Upper lobe of left lung (tissue), 4 donors: Measurements from ENCODE around the gene ZNF668.

Experiments used
- POLR2A ChIP-seq, 4 donors: fragments of 450-650 bp; IDR thresholded peaks; one replicate each; pipeline ENCODE4 v1.5.1; 2016 to 2017; ENCODE audit warnings: antibody characterized with exemption in 4 of 4, mild to moderate bottlenecking in 2 of 4
- TF ChIP-seq, protein P1 (sequence below), 6 experiments: fragments of 450-650 bp in 4 of 6; fragments of 200-600 bp in 2 of 6; sonication (generic) in 2 of 6; IDR thresholded peaks; one replicate each; pipeline ENCODE4 v1.5.1; 2016 to 2019; ENCODE audit warnings: antibody characterized with exemption in 6 of 6

DNA sequence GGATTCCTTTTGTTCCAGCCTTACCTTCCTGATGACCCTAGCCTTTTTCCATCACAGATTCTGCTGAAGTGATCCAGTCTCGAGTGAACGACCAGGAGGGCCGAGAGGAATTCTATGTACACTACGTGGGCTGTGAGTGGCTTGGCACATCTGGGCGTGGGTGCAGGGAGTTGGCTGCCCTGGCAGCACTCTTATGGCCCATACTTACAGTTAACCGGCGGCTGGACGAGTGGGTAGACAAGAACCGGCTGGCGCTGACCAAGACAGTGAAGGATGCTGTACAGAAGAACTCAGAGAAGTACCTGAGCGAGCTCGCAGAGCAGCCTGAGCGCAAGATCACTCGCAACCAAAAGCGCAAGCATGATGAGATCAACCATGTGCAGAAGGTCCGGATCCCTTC, 46.1 kb upstream of the ZNF668 start:
- TF ChIP-seq POLR2A (IDR thresholded peaks at IDR 0.05) = no peak
- TF ChIP-seq, protein P1, sequence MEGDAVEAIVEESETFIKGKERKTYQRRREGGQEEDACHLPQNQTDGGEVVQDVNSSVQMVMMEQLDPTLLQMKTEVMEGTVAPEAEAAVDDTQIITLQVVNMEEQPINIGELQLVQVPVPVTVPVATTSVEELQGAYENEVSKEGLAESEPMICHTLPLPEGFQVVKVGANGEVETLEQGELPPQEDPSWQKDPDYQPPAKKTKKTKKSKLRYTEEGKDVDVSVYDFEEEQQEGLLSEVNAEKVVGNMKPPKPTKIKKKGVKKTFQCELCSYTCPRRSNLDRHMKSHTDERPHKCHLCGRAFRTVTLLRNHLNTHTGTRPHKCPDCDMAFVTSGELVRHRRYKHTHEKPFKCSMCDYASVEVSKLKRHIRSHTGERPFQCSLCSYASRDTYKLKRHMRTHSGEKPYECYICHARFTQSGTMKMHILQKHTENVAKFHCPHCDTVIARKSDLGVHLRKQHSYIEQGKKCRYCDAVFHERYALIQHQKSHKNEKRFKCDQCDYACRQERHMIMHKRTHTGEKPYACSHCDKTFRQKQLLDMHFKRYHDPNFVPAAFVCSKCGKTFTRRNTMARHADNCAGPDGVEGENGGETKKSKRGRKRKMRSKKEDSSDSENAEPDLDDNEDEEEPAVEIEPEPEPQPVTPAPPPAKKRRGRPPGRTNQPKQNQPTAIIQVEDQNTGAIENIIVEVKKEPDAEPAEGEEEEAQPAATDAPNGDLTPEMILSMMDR (IDR thresholded peaks at IDR 0.05) = no peak
